ENCODE data around the gene PPP1R2C.

- TF ChIP-seq CTCF (IDR thresholded peaks at IDR 0.05) = no peak
- TF ChIP-seq POLR2AphosphoS5 (IDR thresholded peaks at IDR 0.05) = no peak
Observed at GRCh38 chrX:42804524-42804923, 26.6 kb upstream of the PPP1R2C start.

Data from stomach (tissue), 4 donors.